ENCODE measurements around the gene ARHGAP18. TPM values are rescaled to one million over a fixed set of nuclear protein-coding genes. Genes with fewer than 3 reads are reported as not detected.

The ARHGAP18 gene
- total RNA-seq, 1 donor from 2014 or later, result 5.9 TPM

GRCh38 chr6:129696843-129697242 lies 13.1 kb downstream of the ARHGAP18 start:
- no peak overlapping the region for H3K27ac Mint-ChIP-seq
- no peaks in the 10 kb centered on the region for H3K9me3 Mint-ChIP-seq
- H3K27me3 Mint-ChIP-seq (ENCODE audit: low read depth), result no peaks in the 10 kb centered on the region
- intact Hi-C loops (cut with micrococcal nuclease), result loop anchor here (1.0 kb wide), 1 partner anchor 25 kb away; no protein-coding TSS in a partner anchor
- peaks cover 13% of the 10 kb centered on the region for H3K36me3 Mint-ChIP-seq (ENCODE audit: low read depth)
- no peak for DNase-seq (ENCODE audit: low spot score)
- H3K4me1 Mint-ChIP-seq (ENCODE audit: low read depth), result peaks cover 65% of the 10 kb centered on the region
- H3K4me3 Mint-ChIP-seq (ENCODE audit: low read depth), result no peak overlapping the region

GRCh38 chr6:129696028-129696418 lies 14.0 kb downstream of the ARHGAP18 start:
- Mint-ChIP-seq H3K9me3 (no peaks in the 10 kb centered on the region), H3K27ac (peak overlapping the region; percentile 74), H3K27me3 (ENCODE audit: low read depth) (no peaks in the 10 kb centered on the region), H3K36me3 (ENCODE audit: low read depth) (peaks cover 13% of the 10 kb centered on the region), H3K4me1 (ENCODE audit: low read depth) (peaks cover 66% of the 10 kb centered on the region), H3K4me3 (ENCODE audit: low read depth) (peak overlapping the region; percentile 27)
- intact Hi-C loops (cut with micrococcal nuclease), result loop anchor here (1.0 kb wide), 1 partner anchor 24 kb away; no protein-coding TSS in a partner anchor
- no peak for DNase-seq (ENCODE audit: low spot score)

GRCh38 chr6:129695373-129696027 lies 14.5 kb downstream of the ARHGAP18 start:
- DNase-seq (ENCODE audit: low spot score), result no peak
- H3K27ac Mint-ChIP-seq, result peak overlapping the region; percentile 74
- H3K4me3 Mint-ChIP-seq (ENCODE audit: low read depth), result peak overlapping the region; percentile 27
- peaks cover 13% of the 10 kb centered on the region for H3K36me3 Mint-ChIP-seq (ENCODE audit: low read depth)
- no peaks in the 10 kb centered on the region for H3K27me3 Mint-ChIP-seq (ENCODE audit: low read depth)
- no peaks in the 10 kb centered on the region for H3K9me3 Mint-ChIP-seq
- H3K4me1 Mint-ChIP-seq (ENCODE audit: low read depth), result peaks cover 63% of the 10 kb centered on the region
- intact Hi-C loops (cut with micrococcal nuclease), result loop anchor here (1.0 to 2.0 kb wide), 2 partner anchors 15 to 23 kb away; partner anchors contain the start of gene ARHGAP18

GRCh38 chr6:129694036-129694435 lies 15.9 kb downstream of the ARHGAP18 start:
- H3K4me3 Mint-ChIP-seq (ENCODE audit: low read depth), result no peak overlapping the region
- H3K27ac Mint-ChIP-seq, result no peak overlapping the region
- H3K36me3 Mint-ChIP-seq (ENCODE audit: low read depth), result peaks cover 11% of the 10 kb centered on the region
- intact Hi-C loops (cut with micrococcal nuclease), result loop anchor here (2.0 kb wide), 1 partner anchor 17 kb away; the partner anchor contains the start of gene ARHGAP18
- H3K27me3 Mint-ChIP-seq (ENCODE audit: low read depth), result no peaks in the 10 kb centered on the region
- DNase-seq (ENCODE audit: low spot score), result no peak
- no peaks in the 10 kb centered on the region for H3K9me3 Mint-ChIP-seq
- peaks cover 62% of the 10 kb centered on the region for H3K4me1 Mint-ChIP-seq (ENCODE audit: low read depth)

GRCh38 chr6:129692467-129692866 lies 17.5 kb downstream of the ARHGAP18 start:
- DNase-seq (ENCODE audit: low spot score), result no peak
- intact Hi-C loops (cut with micrococcal nuclease), result no loop called here
- no peak overlapping the region for H3K27ac Mint-ChIP-seq
- H3K4me3 Mint-ChIP-seq (ENCODE audit: low read depth), result no peak overlapping the region
- peaks cover 10% of the 10 kb centered on the region for H3K36me3 Mint-ChIP-seq (ENCODE audit: low read depth)
- no peaks in the 10 kb centered on the region for H3K9me3 Mint-ChIP-seq
- H3K4me1 Mint-ChIP-seq (ENCODE audit: low read depth), result peaks cover 72% of the 10 kb centered on the region
- H3K27me3 Mint-ChIP-seq (ENCODE audit: low read depth), result no peaks in the 10 kb centered on the region

GRCh38 chr6:129691709-129692108 lies 18.3 kb downstream of the ARHGAP18 start:
- Mint-ChIP-seq H3K4me1 (ENCODE audit: low read depth) (peaks cover 72% of the 10 kb centered on the region), H3K27ac (no peak overlapping the region), H3K4me3 (ENCODE audit: low read depth) (no peak overlapping the region), H3K9me3 (no peaks in the 10 kb centered on the region), H3K27me3 (ENCODE audit: low read depth) (no peaks in the 10 kb centered on the region), H3K36me3 (ENCODE audit: low read depth) (peaks cover 10% of the 10 kb centered on the region)
- no peak for DNase-seq (ENCODE audit: low spot score)
- intact Hi-C loops (cut with micrococcal nuclease), result no loop called here

- Mint-ChIP-seq H3K27me3 (ENCODE audit: low read depth) (no peaks in the 10 kb centered on the region), H3K27ac (no peak overlapping the region), H3K9me3 (no peaks in the 10 kb centered on the region), H3K4me1 (ENCODE audit: low read depth) (peaks cover 71% of the 10 kb centered on the region), H3K36me3 (ENCODE audit: low read depth) (peaks cover 10% of the 10 kb centered on the region), H3K4me3 (ENCODE audit: low read depth) (no peak overlapping the region)
- intact Hi-C loops (cut with micrococcal nuclease), result no loop called here
- DNase-seq (ENCODE audit: low spot score), result no peak
Measured at GRCh38 chr6:129691043-129691640, 18.8 kb downstream of the ARHGAP18 start.

GRCh38 chr6:129686941-129687627 lies 22.9 kb downstream of the ARHGAP18 start:
- intact Hi-C loops (cut with micrococcal nuclease), result no loop called here
- peak; percentile 39 for DNase-seq (ENCODE audit: low spot score)
- Mint-ChIP-seq H3K4me3 (ENCODE audit: low read depth) (peak overlapping the region; percentile 23), H3K4me1 (ENCODE audit: low read depth) (peaks cover 70% of the 10 kb centered on the region), H3K36me3 (ENCODE audit: low read depth) (no peaks in the 10 kb centered on the region), H3K9me3 (no peaks in the 10 kb centered on the region), H3K27me3 (ENCODE audit: low read depth) (no peaks in the 10 kb centered on the region), H3K27ac (peak overlapping the region; percentile 54)

GRCh38 chr6:129685662-129686031 lies 24.3 kb downstream of the ARHGAP18 start:
- H3K27me3 Mint-ChIP-seq (ENCODE audit: low read depth), result no peaks in the 10 kb centered on the region
- intact Hi-C loops (cut with micrococcal nuclease), result loop anchor here (2.0 kb wide), 1 partner anchor 63 kb away; no protein-coding TSS in a partner anchor
- H3K36me3 Mint-ChIP-seq (ENCODE audit: low read depth), result no peaks in the 10 kb centered on the region
- no peak overlapping the region for H3K4me3 Mint-ChIP-seq (ENCODE audit: low read depth)
- no peak overlapping the region for H3K27ac Mint-ChIP-seq
- H3K4me1 Mint-ChIP-seq (ENCODE audit: low read depth), result peaks cover 62% of the 10 kb centered on the region
- no peak for DNase-seq (ENCODE audit: low spot score)
- H3K9me3 Mint-ChIP-seq, result no peaks in the 10 kb centered on the region

- Mint-ChIP-seq H3K27me3 (ENCODE audit: low read depth) (no peaks in the 10 kb centered on the region), H3K27ac (peak overlapping the region; percentile 20), H3K4me1 (ENCODE audit: low read depth) (peaks cover 62% of the 10 kb centered on the region), H3K4me3 (ENCODE audit: low read depth) (no peak overlapping the region), H3K9me3 (no peaks in the 10 kb centered on the region), H3K36me3 (ENCODE audit: low read depth) (no peaks in the 10 kb centered on the region)
- intact Hi-C loops (cut with micrococcal nuclease), result loop anchor here (1.0 to 2.0 kb wide), 3 partner anchors 12 to 79 kb away; no protein-coding TSS in a partner anchor
- no peak for DNase-seq (ENCODE audit: low spot score)
Measured at GRCh38 chr6:129684903-129685661, 24.9 kb downstream of the ARHGAP18 start.

- intact Hi-C loops (cut with micrococcal nuclease), result loop anchor here (1.0 to 2.0 kb wide), 3 partner anchors 11 to 78 kb away; no protein-coding TSS in a partner anchor
- no peak for DNase-seq (ENCODE audit: low spot score)
- H3K9me3 Mint-ChIP-seq, result no peaks in the 10 kb centered on the region
- no peak overlapping the region for H3K4me3 Mint-ChIP-seq (ENCODE audit: low read depth)
- H3K36me3 Mint-ChIP-seq (ENCODE audit: low read depth), result no peaks in the 10 kb centered on the region
- no peaks in the 10 kb centered on the region for H3K27me3 Mint-ChIP-seq (ENCODE audit: low read depth)
- H3K4me1 Mint-ChIP-seq (ENCODE audit: low read depth), result peaks cover 64% of the 10 kb centered on the region
- H3K27ac Mint-ChIP-seq, result peak overlapping the region; percentile 83
Measured at GRCh38 chr6:129684323-129684884, 25.6 kb downstream of the ARHGAP18 start.
